Measurements from ENCODE around the gene MRM2.

GRCh38 chr7:2192831-2193534, 49.0 kb downstream of the MRM2 start:
- no peak for TF ChIP-seq SUZ12 (IDR thresholded peaks at IDR 0.05; ENCODE audit: extremely low read depth, insufficient read depth, insufficient read length)
- TF ChIP-seq ZNF274 (IDR thresholded peaks at IDR 0.05; ENCODE audit: low read depth, low read length): no peak
- no peak for TF ChIP-seq YY1 (IDR thresholded peaks at IDR 0.05; ENCODE audit: insufficient read depth, insufficient read length)

All from NT2/D1 (cell line).